ENCODE measurements around the gene C1orf105.
"Not testable (repeated sequence)": the region's sequence is repeated elsewhere in the genome, so short reads cannot be mapped to it uniquely, and the experiment has no call there.

C1orf105 gene

DNA sequence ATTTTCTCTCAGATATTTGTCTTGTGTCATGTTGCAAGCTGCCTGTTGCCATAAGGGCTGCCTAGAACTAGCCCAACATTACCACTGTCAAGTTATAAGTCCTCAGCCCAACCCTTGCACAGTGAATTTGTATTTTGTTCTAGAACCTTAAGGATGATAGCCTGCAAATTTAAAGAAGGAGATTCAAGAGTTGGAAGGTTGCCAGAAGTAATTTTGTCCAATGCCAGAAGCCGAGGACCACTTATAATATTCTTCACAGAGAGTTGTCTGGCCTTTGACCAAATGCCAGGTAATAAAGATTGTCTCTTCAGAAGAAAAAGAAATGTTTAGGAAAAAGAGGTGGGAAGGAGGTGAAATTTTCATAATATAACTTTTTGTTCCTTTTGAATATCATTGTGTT, 71.9 kb downstream of the C1orf105 start:
- no peak for DNase-seq

DNA sequence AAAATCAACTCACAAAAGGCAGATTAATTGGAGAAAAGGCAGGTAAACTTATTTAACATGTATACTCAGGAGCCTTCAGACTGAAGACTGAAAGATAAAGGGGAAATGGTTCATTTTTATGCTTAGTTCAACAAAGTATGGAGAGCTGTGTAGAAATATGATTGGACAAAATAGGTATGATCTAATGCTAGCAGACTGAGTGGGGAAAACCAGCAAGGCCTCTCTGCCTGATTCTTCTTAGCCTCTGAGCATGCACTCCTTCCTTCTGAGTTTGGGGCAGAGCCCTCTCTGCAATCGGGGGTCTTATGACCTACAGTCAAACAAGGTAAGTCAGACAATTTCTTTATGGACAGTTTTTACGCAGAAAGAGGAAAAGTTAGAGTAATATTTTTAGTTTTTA, 73.7 kb downstream of the C1orf105 start:
- DNase-seq: no peak

GRCh38 chr1:172496127-172496526, 75.6 kb downstream of the C1orf105 start:
- DNase-seq: not testable (repeated sequence)

- no peak for DNase-seq
Measured at GRCh38 chr1:172496678-172497077, 76.2 kb downstream of the C1orf105 start.

DNA sequence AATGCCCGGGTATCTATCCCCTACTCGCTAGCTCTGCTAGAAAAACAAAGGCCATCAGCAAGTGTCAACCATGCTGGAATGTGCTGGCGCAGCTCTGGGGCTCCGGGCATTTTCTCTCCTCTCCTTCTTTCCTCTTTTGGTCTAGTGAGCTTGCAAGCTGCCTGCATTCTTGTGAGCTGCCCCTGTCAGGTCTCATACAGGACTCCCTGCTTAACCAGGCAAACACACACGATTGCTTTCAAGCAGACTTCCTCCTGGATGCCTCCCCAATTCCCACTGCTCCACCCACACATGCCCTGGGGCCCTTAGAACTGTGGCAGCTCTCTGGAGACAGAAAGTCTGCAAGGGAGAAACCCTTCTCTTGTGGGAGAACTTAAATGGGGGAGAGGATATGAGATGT, 76.7 kb downstream of the C1orf105 start:
- no peak for DNase-seq

- DNase-seq: no peak
Measured at GRCh38 chr1:172498857-172499256, 78.4 kb downstream of the C1orf105 start.

- DNase-seq: no peak
Measured at GRCh38 chr1:172499636-172500141, 79.2 kb downstream of the C1orf105 start.

DNA sequence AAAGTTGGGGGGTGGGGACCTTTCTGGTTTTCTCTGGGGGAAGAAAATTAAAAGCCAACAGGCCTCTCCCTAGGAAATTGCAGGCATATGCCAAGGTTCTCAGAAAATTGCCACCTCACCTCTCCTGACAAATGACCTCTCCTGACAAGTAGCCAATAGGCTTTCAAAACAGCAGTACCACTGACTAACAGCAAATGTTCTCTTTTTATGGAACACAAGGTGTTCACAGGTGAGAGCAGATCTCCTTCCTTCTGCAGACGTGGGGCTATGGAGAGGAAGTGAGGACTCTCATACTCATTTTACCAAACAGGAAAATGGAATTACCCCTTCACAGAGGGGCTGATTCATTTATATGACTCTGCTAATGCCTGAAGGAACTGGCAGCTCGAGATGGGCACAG, 79.7 kb downstream of the C1orf105 start:
- DNase-seq: no peak

DNA sequence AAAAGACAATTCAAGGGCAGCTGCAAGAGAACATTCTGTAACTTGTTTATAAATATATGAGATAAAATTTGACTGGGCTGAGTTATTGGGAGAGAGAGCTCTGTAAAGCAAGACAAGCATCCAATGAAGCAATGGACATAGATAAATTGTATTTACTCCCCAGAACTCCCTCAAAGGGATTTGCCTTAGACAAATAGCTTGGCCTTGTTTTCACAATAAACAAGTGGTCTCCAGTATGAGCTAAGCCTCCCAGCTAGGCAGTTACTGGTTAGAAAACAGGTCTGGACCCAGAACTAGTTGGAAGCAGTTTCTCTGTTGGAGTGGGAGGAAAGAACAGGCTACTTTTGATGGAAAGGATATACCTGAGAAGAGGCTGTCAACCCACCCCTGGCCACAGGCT, 87.3 kb downstream of the C1orf105 start:
- DNase-seq: no peak

DNA sequence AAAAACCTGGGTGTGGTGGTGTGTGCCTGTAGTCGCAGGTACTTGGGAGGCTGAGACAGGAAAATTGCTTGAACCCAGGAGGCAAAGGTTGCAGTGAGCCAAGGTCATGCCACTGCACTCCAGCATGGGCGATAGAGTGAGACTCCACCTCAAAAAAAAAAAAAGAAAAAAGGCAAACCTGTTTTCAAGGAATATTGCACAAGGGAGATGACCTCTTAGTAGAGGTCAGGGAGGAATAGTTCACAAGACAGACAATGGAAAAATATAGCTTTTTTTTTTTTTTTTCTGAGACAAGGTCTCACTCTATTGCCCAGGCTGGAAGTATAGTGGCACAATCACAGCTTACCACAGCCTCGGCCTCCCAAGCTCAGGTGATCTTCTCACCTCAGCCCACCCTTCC, 90.0 kb downstream of the C1orf105 start:
- no peak for DNase-seq

DNA sequence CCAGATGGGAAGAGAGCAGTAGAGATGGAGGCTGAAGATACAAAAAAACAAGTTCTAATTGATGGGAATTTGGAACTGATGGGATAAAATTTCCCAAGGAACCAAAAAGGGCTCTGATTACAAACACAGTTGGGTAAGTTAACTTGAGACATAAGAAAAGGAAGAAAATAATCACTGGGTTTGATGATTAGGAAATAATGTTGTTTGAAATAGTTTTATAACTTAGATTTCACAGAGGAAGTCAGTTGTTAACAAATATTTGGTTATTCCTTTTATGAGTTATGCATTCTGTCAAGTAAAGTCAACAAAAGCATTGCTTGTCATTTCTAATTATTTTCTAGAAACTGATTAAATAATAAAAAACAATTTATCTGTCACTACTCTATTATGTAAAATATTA, 92.1 kb downstream of the C1orf105 start:
- DNase-seq: no peak

GRCh38 chr1:172513479-172513878, 93.0 kb downstream of the C1orf105 start:
- no peak for DNase-seq

DNA sequence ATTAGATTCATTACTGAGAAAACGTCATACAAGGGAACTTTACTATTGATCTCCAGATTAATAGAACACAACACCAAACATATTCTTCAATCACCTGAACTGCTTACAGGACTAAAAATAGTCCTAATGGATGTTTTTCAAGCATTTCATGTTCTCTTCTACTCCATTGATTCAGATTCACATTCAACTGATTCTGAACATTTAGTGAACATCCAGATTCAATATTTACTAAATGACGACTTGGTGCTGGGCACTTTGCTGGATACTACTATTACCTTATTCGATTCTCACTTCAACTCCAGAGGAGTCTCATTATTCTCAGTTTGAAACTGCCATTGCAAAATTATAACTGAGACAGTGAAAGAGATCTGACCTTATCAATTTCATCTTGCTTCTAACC, 93.6 kb downstream of the C1orf105 start:
- no peak for DNase-seq

- DNase-seq: no peak
Measured at GRCh38 chr1:172515436-172515835, 95.0 kb downstream of the C1orf105 start.

DNA sequence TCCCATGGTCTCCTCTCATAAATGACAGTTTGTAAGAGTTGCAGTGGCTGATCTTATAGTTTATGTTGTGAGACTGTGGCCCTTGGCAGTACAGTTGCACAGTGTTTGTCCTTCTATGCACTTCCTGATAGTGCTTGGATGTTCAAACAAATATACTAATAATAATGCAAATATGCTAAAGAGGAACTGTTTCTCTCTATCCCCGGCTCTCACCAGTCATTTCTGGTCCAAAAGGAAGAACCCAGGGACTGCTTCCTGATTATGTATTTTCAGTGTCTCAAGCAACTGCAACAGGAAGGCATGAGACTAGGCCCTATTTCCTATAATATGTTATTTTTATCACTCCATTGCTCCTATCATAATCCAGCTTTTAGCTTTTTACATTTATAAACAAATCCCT, 95.4 kb downstream of the C1orf105 start:
- DNase-seq: no peak

DNA sequence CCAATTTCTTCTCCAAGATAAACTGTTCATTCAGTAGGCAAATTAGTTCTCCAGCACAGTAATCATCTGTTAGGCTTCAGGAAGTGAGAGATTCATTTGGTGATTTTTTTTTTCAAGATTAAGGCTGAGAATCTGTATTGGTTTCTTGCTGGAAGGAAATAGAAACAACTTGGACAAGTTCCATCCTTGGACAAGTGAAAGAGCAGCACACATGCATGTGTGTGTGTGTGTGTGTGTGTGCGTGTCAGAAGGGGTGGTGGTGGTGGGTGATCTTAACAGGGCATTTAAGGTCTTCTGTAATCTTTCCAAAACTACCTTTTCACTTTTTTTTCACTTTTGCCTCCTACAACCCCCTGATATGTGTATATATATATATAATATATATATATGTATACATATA, 96.6 kb downstream of the C1orf105 start:
- DNase-seq: no peak

- DNase-seq: no peak
Measured at GRCh38 chr1:172517545-172517944, 97.1 kb downstream of the C1orf105 start.
